ENCODE data around the gene GSG1L2.
"Not testable (repeated sequence)": the region's sequence is repeated elsewhere in the genome, so short reads cannot be mapped to it uniquely, and the experiment has no call there.

Gene GSG1L2

GRCh38 chr17:9788601-9789000, 33.3 kb downstream of the GSG1L2 start:
- no peak for DNase-seq (ENCODE audit: low read depth)

DNA sequence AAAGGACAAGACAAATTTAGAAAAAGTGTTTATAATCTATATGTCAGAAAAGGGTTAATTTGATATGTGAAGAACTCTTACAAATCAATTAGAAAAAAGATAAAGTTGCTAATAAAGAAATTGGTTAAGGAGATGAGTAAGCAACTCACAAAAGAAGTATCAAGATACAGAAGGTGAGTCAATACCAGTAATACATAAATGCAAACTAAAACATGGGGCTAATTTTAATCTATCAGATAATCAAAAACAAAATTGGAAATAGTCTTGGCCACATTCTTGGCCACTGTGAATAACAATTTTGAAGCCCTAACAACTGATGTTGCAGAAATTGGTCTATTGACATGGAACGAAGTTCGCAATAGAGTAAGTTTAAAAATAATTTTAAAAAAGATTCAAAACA, 37.3 kb downstream of the GSG1L2 start:
- DNase-seq (ENCODE audit: low read depth) = no peak

GRCh38 chr17:9783465-9783864, 38.4 kb downstream of the GSG1L2 start:
- not testable (repeated sequence) for DNase-seq (ENCODE audit: low read depth)

GRCh38 chr17:9783050-9783449, 38.8 kb downstream of the GSG1L2 start:
- DNase-seq (ENCODE audit: low read depth) = no peak

DNA sequence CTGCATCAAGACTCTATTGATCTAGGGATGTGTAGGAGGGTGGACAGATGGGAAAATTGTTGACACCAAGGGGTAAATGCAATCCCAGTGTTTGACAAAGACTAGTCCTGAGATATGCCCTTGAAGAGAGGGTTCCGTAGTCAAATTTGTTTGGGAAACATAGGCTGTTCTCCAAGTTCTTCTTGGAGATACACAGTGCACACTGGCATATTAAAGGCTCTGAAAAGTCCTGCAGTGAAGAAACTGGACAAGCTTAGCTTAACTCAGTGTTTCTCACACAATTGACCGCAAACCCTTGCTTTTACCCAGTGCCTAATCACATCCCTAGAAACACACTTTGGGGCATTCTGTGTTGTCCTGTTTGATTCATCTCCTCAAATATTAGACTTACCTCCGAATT, 41.3 kb downstream of the GSG1L2 start:
- no peak for DNase-seq (ENCODE audit: low read depth)

GRCh38 chr17:9776911-9777310, 45.0 kb downstream of the GSG1L2 start:
- no peak for DNase-seq (ENCODE audit: low read depth)

GRCh38 chr17:9772658-9773057, 49.2 kb downstream of the GSG1L2 start:
- no peak for DNase-seq (ENCODE audit: low read depth)

GRCh38 chr17:9771465-9771864, 50.4 kb downstream of the GSG1L2 start:
- no peak for DNase-seq (ENCODE audit: low read depth)

GRCh38 chr17:9769036-9769695, 52.7 kb downstream of the GSG1L2 start:
- DNase-seq (ENCODE audit: low read depth) = no peak

DNA sequence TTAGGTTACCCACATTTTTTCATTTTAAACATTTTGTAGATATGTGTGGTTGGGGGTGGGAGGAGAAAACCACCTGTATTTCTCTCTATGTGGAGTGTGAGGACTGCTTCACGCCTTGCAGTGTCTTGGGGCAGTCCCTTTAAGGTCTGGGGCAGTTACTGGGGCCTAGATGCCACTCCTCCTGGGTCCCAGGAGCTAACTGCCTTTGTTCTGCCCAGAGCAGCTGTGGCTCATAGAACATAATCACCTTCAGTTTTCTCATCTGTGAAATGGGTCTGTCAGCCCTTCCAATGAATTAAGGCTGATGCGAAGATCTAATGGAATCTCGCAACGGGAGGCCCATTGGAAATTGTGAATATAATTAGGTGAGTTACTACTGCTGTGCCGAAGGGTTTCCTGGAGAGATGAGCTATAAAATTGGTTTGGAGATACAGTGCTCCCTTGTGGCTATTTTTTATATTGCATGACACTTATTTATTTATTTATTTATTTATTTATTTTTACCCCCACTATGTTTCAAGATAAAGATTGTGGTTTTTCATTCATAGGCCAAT, 53.4 kb downstream of the GSG1L2 start:
- DNase-seq (ENCODE audit: low read depth) = no peak

GRCh38 chr17:9767432-9767991, 54.4 kb downstream of the GSG1L2 start:
- DNase-seq (ENCODE audit: low read depth) = no peak

DNA sequence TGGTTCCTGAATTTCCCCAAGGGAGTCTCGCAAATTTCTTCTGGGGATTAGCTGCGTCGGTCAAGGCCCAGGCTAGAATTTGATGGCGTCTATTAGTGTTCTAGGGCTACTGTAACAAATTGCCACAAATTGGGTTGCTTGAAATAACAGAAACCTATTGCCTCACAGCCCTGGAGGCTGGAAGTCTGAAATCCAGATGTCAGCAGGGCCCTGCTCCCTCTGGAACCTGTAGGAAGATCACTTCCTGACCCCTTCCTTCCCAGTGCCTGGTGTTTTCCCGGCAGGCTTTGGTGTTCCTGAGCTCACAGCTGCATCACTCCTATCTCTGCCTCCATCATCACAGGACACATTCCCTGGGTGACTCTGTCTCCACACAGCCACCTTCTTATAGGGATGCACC, 54.9 kb downstream of the GSG1L2 start:
- DNase-seq (ENCODE audit: low read depth) = no peak

- DNase-seq (ENCODE audit: low read depth) = no peak
Observed at GRCh38 chr17:9765322-9765721, 56.6 kb downstream of the GSG1L2 start.

- no peak for DNase-seq (ENCODE audit: low read depth)
Observed at GRCh38 chr17:9763643-9764042, 58.2 kb downstream of the GSG1L2 start.

- no peak for DNase-seq (ENCODE audit: low read depth)
Observed at GRCh38 chr17:9760266-9760665, 61.6 kb downstream of the GSG1L2 start.

DNA sequence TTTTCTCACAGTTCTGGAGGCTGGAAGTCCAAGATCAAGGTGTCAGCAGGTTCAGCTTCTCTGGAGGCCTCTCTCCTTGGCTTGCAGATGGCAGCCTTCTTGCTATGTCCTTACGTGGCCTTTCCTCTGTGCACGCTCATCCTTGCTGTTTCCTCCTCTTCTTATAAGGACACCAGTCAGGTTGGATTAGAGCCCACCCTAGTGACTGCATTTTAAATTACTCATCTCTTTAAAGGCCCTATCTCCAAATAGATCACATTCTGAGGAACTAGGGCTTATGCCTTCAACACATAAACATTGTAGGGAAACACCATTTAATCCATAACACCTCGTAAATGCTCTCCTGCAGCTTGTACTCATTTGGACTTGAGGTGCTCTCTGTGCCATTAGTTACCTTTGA, 66.8 kb downstream of the GSG1L2 start:
- DNase-seq (ENCODE audit: low read depth) = no peak
